ENCODE data around the gene TEX29. TPM values are rescaled to one million over a fixed set of nuclear protein-coding genes. Genes with fewer than 3 reads are reported as not detected.

TEX29 gene
- polyA plus RNA-seq, 1 donor from 2014 or later = not detected

DNA sequence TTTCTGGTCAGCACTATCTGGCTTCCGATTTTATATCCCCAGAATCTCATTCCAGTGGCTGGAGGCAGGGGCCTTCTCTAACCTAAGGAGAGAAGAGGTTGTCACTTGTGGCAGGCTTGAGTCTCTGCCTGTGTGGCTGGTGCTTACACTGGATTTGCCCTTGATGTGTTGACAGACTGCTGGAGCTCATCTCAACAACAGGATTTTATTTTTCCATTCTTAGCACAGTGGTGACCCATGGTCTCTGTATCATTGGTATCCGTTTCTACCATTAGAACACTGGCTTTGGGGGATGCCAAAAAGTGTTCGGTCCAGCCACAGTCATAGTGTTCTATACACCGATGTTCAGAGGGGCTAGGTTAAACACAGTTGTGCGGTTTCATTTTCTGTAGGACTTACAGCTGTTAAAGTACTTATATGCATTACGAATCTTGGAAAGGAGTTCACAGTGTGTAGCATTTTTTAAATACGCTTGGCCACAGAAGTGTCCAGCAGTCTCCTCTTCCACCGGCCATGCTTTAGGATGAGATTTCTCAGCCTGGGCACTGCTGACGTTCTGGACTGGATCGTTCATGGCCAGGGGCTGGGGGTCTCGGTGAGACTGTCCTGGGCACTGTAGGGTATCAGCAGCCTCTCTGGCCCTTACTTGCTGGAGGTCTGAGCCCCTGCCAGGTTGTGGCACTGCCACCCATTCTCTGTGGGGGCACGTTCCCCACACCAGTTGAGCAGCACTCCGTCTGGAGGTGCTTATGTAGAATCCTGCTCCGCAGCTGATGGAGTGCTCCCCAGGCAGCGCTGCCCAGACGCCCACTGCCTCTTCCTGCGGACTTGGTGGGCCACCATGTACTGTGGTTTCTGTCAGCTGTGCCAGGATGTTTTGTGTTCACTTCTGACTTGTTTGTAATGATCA, 41.4 kb upstream of the TEX29 start:
- Histone ChIP-seq H3K27ac (ENCODE audit: low read length) (no peak overlapping the region), H4K20me1 (ENCODE audit: insufficient read depth) (no peaks in the 10 kb centered on the region), H3F3A (ENCODE audit: insufficient read depth, low read length, poor library complexity, severe bottlenecking) (no peaks in the 10 kb centered on the region), H3K27me3 (ENCODE audit: insufficient read depth, low read depth, low read length) (no peaks in the 10 kb centered on the region), H3K79me2 (replicated peaks; ENCODE audit: insufficient read depth, low read length) (no peaks in the 10 kb centered on the region), H3K9ac (ENCODE audit: low read length) (no peak overlapping the region), H3K36me3 (ENCODE audit: insufficient read depth, low read length) (peaks cover 3% of the 10 kb centered on the region), H3K9me3 (ENCODE audit: low read length) (no peaks in the 10 kb centered on the region), H2AFZ (ENCODE audit: low read depth, low read length) (no peak overlapping the region), H3K4me3 (ENCODE audit: low read length) (no peak overlapping the region), H3K4me2 (ENCODE audit: low read length) (no peak overlapping the region), H3K9me2 (ENCODE audit: insufficient read depth, low read length) (no peaks in the 10 kb centered on the region)
- no peak for TF ChIP-seq REST (IDR thresholded peaks at IDR 0.05; ENCODE audit: borderline replicate concordance)
- no peak for TF ChIP-seq MXI1 (conservative IDR thresholded peaks at IDR 0.05; ENCODE audit: poor library complexity, severe bottlenecking)
- TF ChIP-seq, protein P1, sequence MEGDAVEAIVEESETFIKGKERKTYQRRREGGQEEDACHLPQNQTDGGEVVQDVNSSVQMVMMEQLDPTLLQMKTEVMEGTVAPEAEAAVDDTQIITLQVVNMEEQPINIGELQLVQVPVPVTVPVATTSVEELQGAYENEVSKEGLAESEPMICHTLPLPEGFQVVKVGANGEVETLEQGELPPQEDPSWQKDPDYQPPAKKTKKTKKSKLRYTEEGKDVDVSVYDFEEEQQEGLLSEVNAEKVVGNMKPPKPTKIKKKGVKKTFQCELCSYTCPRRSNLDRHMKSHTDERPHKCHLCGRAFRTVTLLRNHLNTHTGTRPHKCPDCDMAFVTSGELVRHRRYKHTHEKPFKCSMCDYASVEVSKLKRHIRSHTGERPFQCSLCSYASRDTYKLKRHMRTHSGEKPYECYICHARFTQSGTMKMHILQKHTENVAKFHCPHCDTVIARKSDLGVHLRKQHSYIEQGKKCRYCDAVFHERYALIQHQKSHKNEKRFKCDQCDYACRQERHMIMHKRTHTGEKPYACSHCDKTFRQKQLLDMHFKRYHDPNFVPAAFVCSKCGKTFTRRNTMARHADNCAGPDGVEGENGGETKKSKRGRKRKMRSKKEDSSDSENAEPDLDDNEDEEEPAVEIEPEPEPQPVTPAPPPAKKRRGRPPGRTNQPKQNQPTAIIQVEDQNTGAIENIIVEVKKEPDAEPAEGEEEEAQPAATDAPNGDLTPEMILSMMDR (IDR thresholded peaks at IDR 0.05; ENCODE audit: poor library complexity, severe bottlenecking) = no peak
- TF ChIP-seq EP300 (conservative IDR thresholded peaks at IDR 0.05; ENCODE audit: poor library complexity, severe bottlenecking) = no peak
- no peak for TF ChIP-seq RAD21 (conservative IDR thresholded peaks at IDR 0.05)
- no peak for TF ChIP-seq TAF1 (IDR thresholded peaks at IDR 0.05; ENCODE audit: low read depth)
- no peak for TF ChIP-seq EZH2 (IDR thresholded peaks at IDR 0.05; ENCODE audit: borderline replicate concordance, insufficient read depth, low read length, poor library complexity, severe bottlenecking)
- no peak for TF ChIP-seq POLR2AphosphoS5 (IDR thresholded peaks at IDR 0.05)
- TF ChIP-seq SMC3 (conservative IDR thresholded peaks at IDR 0.05; ENCODE audit: poor library complexity) = no peak

- TF ChIP-seq EP300 (conservative IDR thresholded peaks at IDR 0.05; ENCODE audit: poor library complexity, severe bottlenecking) = no peak
- TF ChIP-seq TAF1 (IDR thresholded peaks at IDR 0.05; ENCODE audit: low read depth) = no peak
- no peak for TF ChIP-seq POLR2AphosphoS5 (IDR thresholded peaks at IDR 0.05)
- no peak for TF ChIP-seq RAD21 (conservative IDR thresholded peaks at IDR 0.05)
- TF ChIP-seq REST (IDR thresholded peaks at IDR 0.05; ENCODE audit: borderline replicate concordance) = no peak
- TF ChIP-seq, protein P1 (IDR thresholded peaks at IDR 0.05; ENCODE audit: poor library complexity, severe bottlenecking) = no peak
- no peak for TF ChIP-seq EZH2 (IDR thresholded peaks at IDR 0.05; ENCODE audit: borderline replicate concordance, insufficient read depth, low read length, poor library complexity, severe bottlenecking)
- no peak for TF ChIP-seq MXI1 (conservative IDR thresholded peaks at IDR 0.05; ENCODE audit: poor library complexity, severe bottlenecking)
- no peak for TF ChIP-seq SMC3 (conservative IDR thresholded peaks at IDR 0.05; ENCODE audit: poor library complexity)
- no peak overlapping the region for H2AFZ ChIP-seq (ENCODE audit: low read depth, low read length)
- peaks cover 3% of the 10 kb centered on the region for H3K36me3 ChIP-seq (ENCODE audit: insufficient read depth, low read length)
- H3K4me2 ChIP-seq (ENCODE audit: low read length) = no peak overlapping the region
- no peaks in the 10 kb centered on the region for H4K20me1 ChIP-seq (ENCODE audit: insufficient read depth)
- no peaks in the 10 kb centered on the region for H3K9me2 ChIP-seq (ENCODE audit: insufficient read depth, low read length)
- H3K79me2 ChIP-seq (replicated peaks; ENCODE audit: insufficient read depth, low read length) = no peaks in the 10 kb centered on the region
- H3K27ac ChIP-seq (ENCODE audit: low read length) = no peak overlapping the region
- H3F3A ChIP-seq (ENCODE audit: insufficient read depth, low read length, poor library complexity, severe bottlenecking) = no peaks in the 10 kb centered on the region
- H3K9me3 ChIP-seq (ENCODE audit: low read length) = no peaks in the 10 kb centered on the region
- no peak overlapping the region for H3K9ac ChIP-seq (ENCODE audit: low read length)
- H3K27me3 ChIP-seq (ENCODE audit: insufficient read depth, low read depth, low read length) = no peaks in the 10 kb centered on the region
- H3K4me3 ChIP-seq (ENCODE audit: low read length) = no peak overlapping the region
Measured at GRCh38 chr13:111280226-111280625, 40.2 kb upstream of the TEX29 start.
